ENCODE measurements around the gene ANK2.

Gene ANK2

DNA sequence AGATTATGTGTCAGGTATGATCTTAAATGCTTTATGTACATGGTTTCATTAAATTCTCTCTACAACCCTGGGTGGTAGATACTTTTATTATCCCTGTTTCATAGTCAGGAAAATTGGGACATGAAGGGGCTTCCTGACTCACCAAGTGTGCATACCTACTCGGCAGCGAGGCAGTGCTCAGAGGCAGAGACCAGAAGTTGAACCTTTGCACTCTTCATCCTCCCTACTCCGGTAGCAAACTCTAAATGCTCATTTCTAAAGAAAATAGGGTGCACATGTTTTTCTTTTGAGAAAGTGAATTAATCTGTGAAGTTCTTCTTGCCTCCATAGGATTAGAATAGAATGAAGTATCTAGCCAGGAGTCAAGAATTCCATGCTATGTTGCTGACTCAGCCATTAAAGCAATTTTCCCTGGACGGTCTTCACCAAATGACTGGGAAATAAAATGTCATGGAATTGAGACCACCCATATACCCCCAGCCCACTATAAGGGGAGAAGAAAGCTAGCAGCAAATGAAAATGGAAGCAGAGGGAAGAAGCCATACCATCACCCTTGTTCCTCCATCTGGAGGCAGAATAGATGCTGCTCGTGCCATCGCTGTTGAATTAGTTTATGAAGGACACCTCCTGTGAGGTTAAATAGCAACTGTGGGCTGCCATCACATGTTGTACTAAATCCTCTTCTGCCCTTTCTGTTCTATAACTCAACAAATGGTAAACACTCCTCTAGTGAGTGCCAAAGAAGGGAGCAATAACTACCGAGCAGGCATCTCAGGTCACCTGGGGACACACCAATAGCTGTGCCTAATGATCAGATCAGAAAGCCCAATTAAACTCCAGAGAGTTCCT lies 356.6 kb downstream of the ANK2 start:
- H3K27ac ChIP-seq = peak overlapping the region; percentile 37; the same call in 1 of the 2 replicates
- TF ChIP-seq ZFX (IDR thresholded peaks at IDR 0.05) (no peak), CTCF (conservative IDR thresholded peaks at IDR 0.05) (no peak)

- TF ChIP-seq ZFX (IDR thresholded peaks at IDR 0.05) (no peak), CTCF (conservative IDR thresholded peaks at IDR 0.05) (no peak)
- peak overlapping the region; percentile 37; the same call in 1 of the 2 replicates for H3K27ac ChIP-seq
These were observed 357.2 kb downstream of the ANK2 start for GRCh38 chr4:113406723-113407016.

DNA sequence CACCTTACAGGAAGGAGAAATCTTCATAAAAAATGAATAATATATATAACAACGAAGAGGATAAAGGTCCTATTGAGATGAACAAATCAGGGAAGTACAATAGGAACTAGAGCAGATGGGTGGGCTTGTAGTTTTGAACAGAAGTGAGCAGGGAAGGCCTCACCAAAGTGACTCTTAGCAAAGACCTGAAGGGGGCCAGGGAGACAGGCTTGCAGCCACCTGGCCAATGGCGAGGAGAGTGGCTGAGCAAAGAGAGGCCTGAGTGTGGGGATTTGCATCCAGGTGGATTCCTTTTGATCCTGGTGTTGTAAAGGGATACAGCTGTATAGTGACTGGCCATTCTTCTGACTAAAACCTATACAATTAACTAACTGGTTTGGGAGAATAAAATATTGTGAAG lies 358.0 kb downstream of the ANK2 start:
- TF ChIP-seq ZFX (IDR thresholded peaks at IDR 0.05) = no peak
- no peak for TF ChIP-seq CTCF (conservative IDR thresholded peaks at IDR 0.05)
- no peak overlapping the region for H3K27ac ChIP-seq

DNA sequence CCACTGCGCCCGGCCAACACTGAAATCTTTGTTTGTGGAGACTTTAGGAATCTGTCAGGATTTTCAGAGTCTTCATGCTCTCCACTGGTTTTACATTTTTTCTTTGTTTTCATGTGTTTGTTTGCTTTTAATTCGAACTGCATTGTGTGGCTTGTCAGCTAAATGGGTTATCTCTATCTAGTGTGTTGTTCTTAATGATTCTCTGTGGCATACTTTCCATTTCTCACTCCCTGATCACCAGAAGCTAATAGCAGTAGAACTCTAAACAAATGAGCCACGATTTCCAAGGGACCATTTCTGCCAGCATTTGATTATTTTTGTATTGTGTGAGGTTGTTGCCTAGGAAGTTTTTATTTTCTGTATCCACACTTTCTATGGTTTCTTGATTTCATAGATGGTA lies 359.7 kb downstream of the ANK2 start:
- TF ChIP-seq CTCF (conservative IDR thresholded peaks at IDR 0.05) = no peak
- TF ChIP-seq ZFX (IDR thresholded peaks at IDR 0.05) = no peak
- H3K27ac ChIP-seq = no peak overlapping the region

- TF ChIP-seq CTCF (conservative IDR thresholded peaks at IDR 0.05) = no peak
- no peak for TF ChIP-seq ZFX (IDR thresholded peaks at IDR 0.05)
- H3K27ac ChIP-seq = no peak overlapping the region
These were observed 361.2 kb downstream of the ANK2 start for GRCh38 chr4:113410686-113411085.

- TF ChIP-seq CTCF (conservative IDR thresholded peaks at IDR 0.05) (no peak), ZFX (IDR thresholded peaks at IDR 0.05) (no peak)
- no peak overlapping the region for H3K27ac ChIP-seq
These were observed 362.1 kb downstream of the ANK2 start for GRCh38 chr4:113411496-113411938.

DNA sequence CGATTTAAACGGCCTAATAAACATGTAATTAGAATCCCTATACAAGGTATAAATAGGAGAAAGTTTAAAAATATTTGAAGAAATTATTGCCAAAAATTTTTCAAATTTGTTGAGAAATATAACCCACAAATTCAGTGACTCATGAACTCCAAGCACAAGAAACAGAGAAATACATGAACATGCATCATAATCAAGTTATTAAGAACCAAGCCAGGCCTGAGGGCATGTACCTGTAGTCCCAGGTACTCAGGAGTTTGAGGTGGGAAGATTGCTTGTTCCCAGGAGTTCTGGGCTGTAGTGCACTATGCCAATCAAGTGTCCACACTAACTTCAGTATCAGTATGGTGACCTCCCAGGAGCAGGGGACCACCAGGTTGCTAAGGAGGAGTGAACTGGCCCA lies 370.2 kb downstream of the ANK2 start:
- no peak for TF ChIP-seq ZFX (IDR thresholded peaks at IDR 0.05)
- no peak for TF ChIP-seq CTCF (conservative IDR thresholded peaks at IDR 0.05)
- no peak overlapping the region for H3K27ac ChIP-seq
